Cardiac muscle cell (in vitro differentiated cells and primary cell): ENCODE measurements around the gene INSL3. TPM values are rescaled to one million over a fixed set of nuclear protein-coding genes. Genes with fewer than 3 reads are reported as not detected.
A peak's percentile ranks its signal among the peaks of the same experiment; 100 is the strongest.

Experiments used
- DNase-seq, 2 donors: peaks; one replicate each; pipeline versions ENCODE4 v3.0.0 to v3.0.0-alpha.2; 2010 to 2017; ENCODE audit warnings: low read depth in 1 of 2, low spot score in 1 of 2
- H3K27ac ChIP-seq: fragments of 200-600 bp; sonication (generic); 2 replicates; pipeline ENCODE4 v1.5.1; 2016
- H3K27me3 ChIP-seq: fragments of 200-600 bp; sonication (generic); 2 replicates; pipeline ENCODE4 v1.6.0; 2016; ENCODE audit warnings: control low read depth
- H3K36me3 ChIP-seq: fragments of 200-600 bp; sonication (generic); 2 replicates; pipeline ENCODE4 v1.5.1; 2016; ENCODE audit warnings: control low read depth
- H3K4me1 ChIP-seq: fragments of 200-600 bp; sonication (generic); 2 replicates; pipeline ENCODE4 v1.8.1; 2017; ENCODE audit warnings: low read depth, mild to moderate bottlenecking, mixed run types
- H3K4me3 ChIP-seq: fragments of 200-600 bp; sonication (generic); 2 replicates; pipeline ENCODE4 v1.5.1; 2016; ENCODE audit warnings: mild to moderate bottlenecking
- H3K9me3 ChIP-seq: fragments of 200-600 bp; sonication (generic); 2 replicates; pipeline ENCODE4 v1.5.1; 2017; ENCODE audit warnings: low read depth, mild to moderate bottlenecking, control low read depth
- polyA plus RNA-seq: library from polyadenylated mRNA; unstranded; fragments of >200 nt; fragmentation: Nextera tagmentation; extraction: Ambion mirVana; gene quantifications from 2 replicates; pipeline ENCODE4 v1.2.1, GENCODE V29; 2016
- total RNA-seq: library from RNA; depleted of rRNA; stranded (reverse); fragments of >200 nt; gene quantifications from 2 replicates; pipeline ENCODE4 v1.2.3, GENCODE V29; 2016
- TF ChIP-seq, protein P1 (sequence below): IDR thresholded peaks from 2 replicates; pipeline ENCODE4 v1.5.1; 2012; ENCODE audit warnings: low read depth, mild to moderate bottlenecking, low read length

Gene INSL3
- total and polyA plus RNA-seq, 2 experiments from 2014 or later = 0.63 TPM; not detected in 1

DNA sequence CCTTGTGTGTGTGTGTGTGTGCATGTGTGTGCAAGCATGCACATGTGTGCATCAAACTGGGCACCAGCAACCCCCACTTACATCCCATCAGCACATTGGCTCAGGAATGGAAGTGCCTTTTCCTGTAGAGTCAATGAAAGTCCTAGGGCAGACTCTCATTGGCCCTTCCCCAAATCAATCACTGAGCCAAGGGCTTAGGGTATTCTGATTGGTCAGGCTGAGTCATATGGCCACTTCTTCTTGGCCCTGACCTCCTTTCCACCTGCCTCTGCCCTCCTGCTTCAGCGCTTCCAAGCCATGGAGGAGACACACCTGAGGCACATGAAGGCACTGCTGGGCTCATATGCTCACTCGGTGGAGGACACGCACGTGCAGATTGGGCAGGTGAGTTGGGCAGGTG, 49.1 kb downstream of the INSL3 start:
- no peak overlapping the region for H3K4me3 ChIP-seq
- peak in 1 of 2 donors; percentile 25 for DNase-seq
- no peak overlapping the region for H3K27ac ChIP-seq
- no peaks in the 10 kb centered on the region for H3K27me3 ChIP-seq
- H3K4me1 ChIP-seq = no peaks in the 10 kb centered on the region
- no peaks in the 10 kb centered on the region for H3K36me3 ChIP-seq
- H3K9me3 ChIP-seq = no peaks in the 10 kb centered on the region
- TF ChIP-seq, protein P1, sequence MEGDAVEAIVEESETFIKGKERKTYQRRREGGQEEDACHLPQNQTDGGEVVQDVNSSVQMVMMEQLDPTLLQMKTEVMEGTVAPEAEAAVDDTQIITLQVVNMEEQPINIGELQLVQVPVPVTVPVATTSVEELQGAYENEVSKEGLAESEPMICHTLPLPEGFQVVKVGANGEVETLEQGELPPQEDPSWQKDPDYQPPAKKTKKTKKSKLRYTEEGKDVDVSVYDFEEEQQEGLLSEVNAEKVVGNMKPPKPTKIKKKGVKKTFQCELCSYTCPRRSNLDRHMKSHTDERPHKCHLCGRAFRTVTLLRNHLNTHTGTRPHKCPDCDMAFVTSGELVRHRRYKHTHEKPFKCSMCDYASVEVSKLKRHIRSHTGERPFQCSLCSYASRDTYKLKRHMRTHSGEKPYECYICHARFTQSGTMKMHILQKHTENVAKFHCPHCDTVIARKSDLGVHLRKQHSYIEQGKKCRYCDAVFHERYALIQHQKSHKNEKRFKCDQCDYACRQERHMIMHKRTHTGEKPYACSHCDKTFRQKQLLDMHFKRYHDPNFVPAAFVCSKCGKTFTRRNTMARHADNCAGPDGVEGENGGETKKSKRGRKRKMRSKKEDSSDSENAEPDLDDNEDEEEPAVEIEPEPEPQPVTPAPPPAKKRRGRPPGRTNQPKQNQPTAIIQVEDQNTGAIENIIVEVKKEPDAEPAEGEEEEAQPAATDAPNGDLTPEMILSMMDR = no peak

DNA sequence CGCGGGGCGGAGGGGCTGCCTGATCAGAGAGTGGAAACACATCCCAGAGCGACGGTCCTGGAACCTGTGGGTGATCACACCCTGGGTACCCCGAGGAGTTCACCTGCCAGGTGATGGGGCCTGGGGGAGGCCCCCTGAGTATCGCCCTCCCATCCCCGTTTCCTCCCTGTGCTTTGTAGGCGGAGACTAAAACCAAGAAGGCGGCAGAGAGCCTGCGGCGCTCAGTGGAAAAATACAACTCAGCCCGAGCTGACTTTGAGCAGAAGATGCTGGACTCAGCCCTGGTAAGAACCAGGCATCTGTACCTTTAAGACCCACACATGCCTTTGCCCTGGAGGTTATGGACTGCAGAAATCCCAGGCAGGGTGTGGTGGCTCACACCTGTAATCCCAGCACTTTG, 50.7 kb downstream of the INSL3 start:
- no peaks in the 10 kb centered on the region for H3K36me3 ChIP-seq
- TF ChIP-seq, protein P1 = no peak
- H3K9me3 ChIP-seq = no peaks in the 10 kb centered on the region

DNA sequence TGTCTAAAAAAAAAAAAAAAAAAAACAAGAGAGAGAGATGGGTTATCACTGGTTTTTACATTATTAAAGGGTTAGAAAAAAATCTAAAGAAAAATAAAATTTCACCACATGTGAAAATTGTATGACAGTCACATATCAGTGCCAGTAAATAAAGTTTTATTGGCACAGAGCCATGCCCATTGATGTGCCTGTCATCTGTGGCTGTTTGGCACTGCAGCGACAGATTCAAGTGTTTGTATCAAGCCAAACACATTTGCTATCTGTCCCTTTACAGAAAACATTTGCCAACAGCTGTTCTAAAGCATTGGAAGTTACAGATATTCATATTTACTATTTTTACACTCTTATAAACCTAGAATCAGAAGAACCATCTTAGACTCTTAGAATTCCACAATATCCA, 53.8 kb downstream of the INSL3 start:
- H3K27ac ChIP-seq = no peak overlapping the region
- no peaks in the 10 kb centered on the region for H3K27me3 ChIP-seq
- no peak for DNase-seq
- no peaks in the 10 kb centered on the region for H3K36me3 ChIP-seq
- no peak overlapping the region for H3K4me3 ChIP-seq
- no peaks in the 10 kb centered on the region for H3K9me3 ChIP-seq
- H3K4me1 ChIP-seq = no peaks in the 10 kb centered on the region
- TF ChIP-seq, protein P1 = no peak

More for the DNA sequence above, 50.7 kb downstream of the INSL3 start:
- no peak overlapping the region for H3K27ac ChIP-seq
- no peaks in the 10 kb centered on the region for H3K4me1 ChIP-seq
- H3K4me3 ChIP-seq = no peak overlapping the region
- no peaks in the 10 kb centered on the region for H3K27me3 ChIP-seq
- no peak for DNase-seq

DNA sequence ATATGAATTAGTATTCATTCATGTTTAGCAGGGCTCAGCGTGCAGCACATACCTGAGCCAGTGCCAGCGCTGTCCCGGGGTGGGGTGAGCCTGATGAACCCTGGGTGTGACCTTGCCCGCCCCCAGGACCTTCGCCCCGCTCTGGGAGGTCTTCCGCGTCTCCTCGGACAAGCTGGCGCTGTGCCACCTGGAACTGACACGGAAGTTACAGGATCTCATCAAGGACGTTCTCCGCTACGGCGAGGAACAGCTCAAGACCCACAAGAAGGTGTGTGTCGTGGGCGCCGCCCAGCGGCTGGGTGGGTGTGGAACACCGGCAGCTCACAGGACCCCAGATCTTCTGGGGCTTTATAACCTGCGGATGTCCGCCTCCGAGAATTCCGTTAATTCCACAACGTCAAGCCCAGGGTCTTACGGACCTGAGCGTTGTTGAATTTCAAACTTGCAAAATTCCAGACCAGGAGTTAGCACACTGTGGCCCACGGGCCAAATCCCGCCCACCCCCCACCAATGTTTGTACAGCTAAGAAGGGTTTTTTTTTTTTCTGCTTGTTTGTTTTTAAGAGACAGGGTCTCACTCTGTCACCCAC, 54.7 kb downstream of the INSL3 start:
- Histone ChIP-seq H3K4me1 (no peaks in the 10 kb centered on the region), H3K4me3 (no peak overlapping the region), H3K36me3 (no peaks in the 10 kb centered on the region), H3K9me3 (no peaks in the 10 kb centered on the region), H3K27ac (no peak overlapping the region), H3K27me3 (no peaks in the 10 kb centered on the region)
- DNase-seq = peak; percentile 88 to 92
- TF ChIP-seq, protein P1 = peak; percentile 98

Other genes with a start within 250 kb of the INSL3 start
- 0.21 and 0.54 TPM in 2 replicates for gene UNC13A, start 133.2 kb downstream of the INSL3 start, total RNA-seq
- gene UNC13A, start 133.2 kb downstream of the INSL3 start, polyA plus RNA-seq = 0.31 and 0.74 TPM in 2 replicates
- gene MAP1S, start 102.0 kb downstream of the INSL3 start, total RNA-seq = 48.6 and 61.7 TPM in 2 replicates
- gene MAP1S, start 102.0 kb downstream of the INSL3 start, polyA plus RNA-seq = 60.4 and 73.9 TPM in 2 replicates
- 1.8 and 3.1 TPM in 2 replicates for gene FCHO1, start 70.0 kb downstream of the INSL3 start, total RNA-seq
- 2.5 and 4.3 TPM in 2 replicates for gene FCHO1, start 70.0 kb downstream of the INSL3 start, polyA plus RNA-seq
- gene B3GNT3, start 26.4 kb downstream of the INSL3 start, total RNA-seq = not detected in 2 replicates
- 0.55 TPM in 1 of 2 replicates, not detected in the other for gene B3GNT3, start 26.4 kb downstream of the INSL3 start, polyA plus RNA-seq
- 3.2 and 14.5 TPM in 2 replicates for gene JAK3, start 26.5 kb upstream of the INSL3 start, total RNA-seq
- 1.5 and 11.0 TPM in 2 replicates for gene JAK3, start 26.5 kb upstream of the INSL3 start, polyA plus RNA-seq
- gene RPL18A, start 38.4 kb upstream of the INSL3 start, total RNA-seq = 1,484 and 1,728 TPM in 2 replicates
- gene RPL18A, start 38.4 kb upstream of the INSL3 start, polyA plus RNA-seq = 930 and 1,120 TPM in 2 replicates
- 0.04 and 0.21 TPM in 2 replicates for gene SLC5A5, start 50.4 kb upstream of the INSL3 start, total RNA-seq
- gene SLC5A5, start 50.4 kb upstream of the INSL3 start, polyA plus RNA-seq = not detected in 2 replicates
- gene CCDC124, start 111.5 kb upstream of the INSL3 start, total RNA-seq = 80.5 and 103 TPM in 2 replicates
- 172 and 200 TPM in 2 replicates for gene CCDC124, start 111.5 kb upstream of the INSL3 start, polyA plus RNA-seq
- gene KCNN1, start 145.6 kb upstream of the INSL3 start, total RNA-seq = 23.4 and 26.7 TPM in 2 replicates
- 20.4 and 28.0 TPM in 2 replicates for gene KCNN1, start 145.6 kb upstream of the INSL3 start, polyA plus RNA-seq
- 9.2 and 16.1 TPM in 2 replicates for gene ARRDC2, start 186.7 kb upstream of the INSL3 start, total RNA-seq
- 6.8 and 10.7 TPM in 2 replicates for gene ARRDC2, start 186.7 kb upstream of the INSL3 start, polyA plus RNA-seq